ENCODE data around the gene RSPH6A. TPM values are rescaled to one million over a fixed set of nuclear protein-coding genes. Genes with fewer than 3 reads are reported as not detected.

Gene RSPH6A
- total and polyA plus RNA-seq, 10 of the 15 experiments (the other 5 are each of a cell fraction or from before 2014, with no cell fraction given): 0.03 to 0.41 (median 0.22) TPM; not detected in 4

DNA sequence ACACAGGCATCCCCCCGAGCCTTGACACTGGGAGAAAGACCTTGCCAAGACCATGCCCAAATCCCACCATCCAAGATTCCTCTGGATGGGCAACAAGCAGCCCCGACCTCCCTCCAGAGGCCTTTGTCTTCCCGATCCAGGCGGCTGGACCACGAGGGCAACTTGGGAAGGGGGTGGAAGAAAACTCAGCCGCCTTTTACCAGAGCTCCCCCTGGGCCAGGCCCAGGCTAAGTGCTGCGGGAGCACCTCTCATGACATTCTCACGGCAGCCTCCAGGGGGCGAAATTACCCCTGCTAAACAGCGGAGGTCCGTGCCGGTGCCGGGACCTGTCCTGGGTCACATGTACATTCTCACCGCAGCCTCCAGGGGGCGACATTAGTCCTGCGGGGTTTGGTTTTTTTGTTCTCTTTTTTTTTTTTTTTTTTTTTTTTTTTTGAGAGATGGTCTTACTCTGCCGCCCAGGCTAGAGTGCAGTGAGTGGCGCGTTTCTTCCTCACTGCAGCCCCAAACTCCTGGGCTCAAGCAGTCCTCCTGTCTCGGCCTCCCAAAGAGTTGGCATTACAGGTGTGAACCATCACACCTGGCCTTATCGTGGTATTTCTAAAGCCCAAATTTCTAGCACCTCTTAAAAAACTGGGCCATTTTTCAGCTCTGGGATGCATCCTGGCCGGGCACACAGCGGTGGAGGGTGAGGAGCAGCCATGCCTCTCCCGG lies 2.1 kb upstream of the RSPH6A start (continued):
- TF ChIP-seq YBX1 (IDR thresholded peaks at IDR 0.05) (no peak), EZH2 (IDR thresholded peaks at IDR 0.05; ENCODE audit: borderline replicate concordance, control insufficient read depth, low read depth, low read length) (no peak), MYB (IDR thresholded peaks at IDR 0.05; ENCODE audit: borderline replicate concordance, low read depth, low read length) (no peak), TCF7 (IDR thresholded peaks at IDR 0.05; ENCODE audit: borderline replicate concordance) (no peak), BMI1 (IDR thresholded peaks at IDR 0.05; ENCODE audit: borderline replicate concordance) (no peak), STAT1 (conservative IDR thresholded peaks at IDR 0.05) (0 out of 2 replicates have a peak, but pooled peaks have one; percentile 42), POLR2AphosphoS5 (IDR thresholded peaks at IDR 0.05; ENCODE audit: low read length) (peak; percentile 52), MEF2A (IDR thresholded peaks at IDR 0.05; ENCODE audit: insufficient read depth, low read depth, low read length) (0 out of 2 replicates have a peak, but pooled peaks have one; percentile 35), NR2C1 (IDR thresholded peaks at IDR 0.05) (no peak), HCFC1 (IDR thresholded peaks at IDR 0.05; ENCODE audit: low read length) (peak; percentile 8; the same call in 1 of the 2 replicates), RAD51 (IDR thresholded peaks at IDR 0.05) (peak; percentile 82), SP1 (IDR thresholded peaks at IDR 0.05; ENCODE audit: low read depth, low read length) (peak; percentile 31), RFX5 (IDR thresholded peaks at IDR 0.05; ENCODE audit: low read depth, low read length) (0 out of 2 replicates have a peak, but pooled peaks have one; percentile 17), STAT3 (IDR thresholded peaks at IDR 0.05; ENCODE audit: low read depth, low read length) (0 out of 2 replicates have a peak, but pooled peaks have one; percentile 31), LARP7 (IDR thresholded peaks at IDR 0.05) (no peak), SRF (IDR thresholded peaks at IDR 0.05; ENCODE audit: low read depth in 2 of 2, low read length in 2 of 2) (no peak), SMARCA5 (IDR thresholded peaks at IDR 0.05) (peak; percentile 93), CBX5 (IDR thresholded peaks at IDR 0.05; ENCODE audit: low read depth) (peak; percentile 57; the same call in 1 of the 2 replicates), CREM (IDR thresholded peaks at IDR 0.05; ENCODE audit: low read depth) (peak; percentile 34; the same call in 1 of the 2 replicates), HDAC6 (IDR thresholded peaks at IDR 0.05; ENCODE audit: unreplicated experiment) (no peak), RAD21 (IDR thresholded peaks at IDR 0.05; ENCODE audit: insufficient read depth, low read depth, low read length) (peak; percentile 70), FOXM1 (IDR thresholded peaks at IDR 0.05; ENCODE audit: low read depth, low read length) (peak; percentile 72), HDGF (IDR thresholded peaks at IDR 0.05) (peak; percentile 70; the same call in 1 of the 2 replicates), BCL11A (IDR thresholded peaks at IDR 0.05; ENCODE audit: low read depth, low read length) (no peak), ATF2 (IDR thresholded peaks at IDR 0.05; ENCODE audit: low read length) (no peak), ZNF274 (IDR thresholded peaks at IDR 0.05; ENCODE audit: insufficient read depth, insufficient read length) (no peak), HDAC2 (IDR thresholded peaks at IDR 0.05) (no peak), FOS (IDR thresholded peaks at IDR 0.05; ENCODE audit: borderline replicate concordance, extremely low read depth, insufficient read length) (no peak)
- TF ChIP-seq, protein P1, sequence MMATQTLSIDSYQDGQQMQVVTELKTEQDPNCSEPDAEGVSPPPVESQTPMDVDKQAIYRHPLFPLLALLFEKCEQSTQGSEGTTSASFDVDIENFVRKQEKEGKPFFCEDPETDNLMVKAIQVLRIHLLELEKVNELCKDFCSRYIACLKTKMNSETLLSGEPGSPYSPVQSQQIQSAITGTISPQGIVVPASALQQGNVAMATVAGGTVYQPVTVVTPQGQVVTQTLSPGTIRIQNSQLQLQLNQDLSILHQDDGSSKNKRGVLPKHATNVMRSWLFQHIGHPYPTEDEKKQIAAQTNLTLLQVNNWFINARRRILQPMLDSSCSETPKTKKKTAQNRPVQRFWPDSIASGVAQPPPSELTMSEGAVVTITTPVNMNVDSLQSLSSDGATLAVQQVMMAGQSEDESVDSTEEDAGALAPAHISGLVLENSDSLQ (IDR thresholded peaks at IDR 0.05): no peak
- TF ChIP-seq, protein P2, sequence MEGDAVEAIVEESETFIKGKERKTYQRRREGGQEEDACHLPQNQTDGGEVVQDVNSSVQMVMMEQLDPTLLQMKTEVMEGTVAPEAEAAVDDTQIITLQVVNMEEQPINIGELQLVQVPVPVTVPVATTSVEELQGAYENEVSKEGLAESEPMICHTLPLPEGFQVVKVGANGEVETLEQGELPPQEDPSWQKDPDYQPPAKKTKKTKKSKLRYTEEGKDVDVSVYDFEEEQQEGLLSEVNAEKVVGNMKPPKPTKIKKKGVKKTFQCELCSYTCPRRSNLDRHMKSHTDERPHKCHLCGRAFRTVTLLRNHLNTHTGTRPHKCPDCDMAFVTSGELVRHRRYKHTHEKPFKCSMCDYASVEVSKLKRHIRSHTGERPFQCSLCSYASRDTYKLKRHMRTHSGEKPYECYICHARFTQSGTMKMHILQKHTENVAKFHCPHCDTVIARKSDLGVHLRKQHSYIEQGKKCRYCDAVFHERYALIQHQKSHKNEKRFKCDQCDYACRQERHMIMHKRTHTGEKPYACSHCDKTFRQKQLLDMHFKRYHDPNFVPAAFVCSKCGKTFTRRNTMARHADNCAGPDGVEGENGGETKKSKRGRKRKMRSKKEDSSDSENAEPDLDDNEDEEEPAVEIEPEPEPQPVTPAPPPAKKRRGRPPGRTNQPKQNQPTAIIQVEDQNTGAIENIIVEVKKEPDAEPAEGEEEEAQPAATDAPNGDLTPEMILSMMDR (IDR thresholded peaks at IDR 0.05 in 2 of 3, conservative IDR thresholded peaks at IDR 0.05 in 1 of 3; ENCODE audit: control insufficient read depth in 2 of 3, extremely low read depth in 1 of 3, insufficient read depth in 1 of 3, low read depth in 3 of 3, low read length in 3 of 3): peak; percentile 96 to 100 (median 98)
